ENCODE data around the gene VOPP1. TPM values are rescaled to one million over a fixed set of nuclear protein-coding genes. Genes with fewer than 3 reads are reported as not detected.

VOPP1 gene
- total and polyA plus RNA-seq, 9 of the 15 experiments (the other 6 are each of a cell fraction or from before 2014, with no cell fraction given), result 8.2 to 45.8 (median 31.2) TPM

DNA sequence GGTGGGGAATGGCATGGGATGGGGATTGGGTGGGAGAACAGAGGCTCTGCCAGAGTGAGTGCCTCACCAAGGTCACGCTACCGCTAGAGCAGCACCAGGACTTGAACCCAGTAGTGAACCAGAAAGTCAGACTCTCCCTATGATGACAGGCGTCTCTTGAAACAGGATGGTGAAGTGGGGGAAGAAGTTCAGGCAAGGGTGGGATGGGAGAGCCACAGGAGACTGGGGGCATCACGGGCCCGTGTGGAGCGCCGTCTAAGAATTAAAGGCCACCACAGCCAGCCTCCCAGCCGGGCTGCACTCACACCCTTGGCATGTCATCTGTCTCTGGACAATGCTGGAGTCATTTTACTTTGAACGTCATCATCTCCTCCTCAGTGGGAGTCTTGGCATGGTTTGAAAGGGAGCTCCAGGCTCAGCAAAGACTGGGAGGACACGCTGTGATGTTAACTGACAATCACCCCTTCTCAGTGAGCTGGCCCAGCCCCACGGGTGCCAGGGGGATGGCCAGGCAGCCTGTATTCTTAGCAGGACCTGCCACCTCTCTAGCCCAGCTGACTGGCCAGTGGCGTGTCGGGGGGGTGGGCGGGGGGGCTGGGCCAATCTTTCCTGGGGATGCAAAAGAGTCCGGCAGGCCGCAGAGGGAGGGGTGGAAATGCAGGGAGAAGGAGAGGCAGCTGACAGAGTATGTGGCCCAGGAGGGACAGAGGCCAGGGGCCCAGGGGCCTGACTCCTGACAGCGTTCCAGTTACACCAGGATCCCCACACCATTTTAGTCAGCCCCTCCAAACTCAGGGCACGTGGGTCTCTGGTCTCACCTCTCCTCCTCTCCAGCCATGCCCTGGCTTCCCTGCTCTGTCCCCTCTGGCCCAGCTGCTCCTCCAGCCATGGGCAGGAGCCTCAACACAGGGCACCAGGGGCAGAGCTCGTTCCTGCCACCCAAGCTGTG is 96.2 kb downstream of the VOPP1 start:
- no TSS peak for BruUV-seq (replicated peaks)
- 72% methylated on average over 13 of the region's 19 CpGs for WGBS (ENCODE audit: insufficient coverage, low coverage, missing lambda C conversion rate)
- no peaks in the 10 kb centered on the region for H3K9me1 ChIP-seq (ENCODE audit: control insufficient read depth, insufficient read depth, low read length)
- H3K4me3 ChIP-seq, result no peak overlapping the region
- no peaks in the 10 kb centered on the region for H4K20me1 ChIP-seq (replicated peaks; ENCODE audit: control insufficient read depth, insufficient read depth, low read length)
- no peaks in the 10 kb centered on the region for H3K9me3 ChIP-seq (replicated peaks; ENCODE audit: control insufficient read depth, insufficient read depth, low read depth, low read length)
- no peak overlapping the region for H3K9ac ChIP-seq (ENCODE audit: insufficient read depth in 1 of 2, low read depth in 2 of 2, low read length in 2 of 2)
- H2AFZ ChIP-seq (ENCODE audit: low read depth, low read length), result no peak overlapping the region
- H3K4me2 ChIP-seq (ENCODE audit: insufficient read depth, low read length), result no peak overlapping the region
- FAIRE-seq (no peak), ATAC-seq (no peak), DNase-seq (ENCODE audit: extremely low read depth in 1 of 4, low spot score in 3 of 4) (no peak)
- ChIA-PET CTCF (ENCODE audit: low intra/inter-chr PET ratio) (no interaction called here), POLR2A (no interaction called here)
- H3K79me2 ChIP-seq (ENCODE audit: control insufficient read depth, insufficient read depth, low read length), result no peaks in the 10 kb centered on the region
- no peak overlapping the region for H3K27ac ChIP-seq (ENCODE audit: extremely low read depth, low read depth, low read length)
- in situ Hi-C loops (cut with MboI) (no loop called here), intact Hi-C loops (cut with micrococcal nuclease) (no loop called here)
- no peaks in the 10 kb centered on the region for H3K4me1 ChIP-seq (replicated peaks in 1 of 2; ENCODE audit: control insufficient read depth in 2 of 2, insufficient read depth in 2 of 2, low read length in 2 of 2)
- TF ChIP-seq TEAD1 (CRISPR knock-in tag; IDR thresholded peaks at IDR 0.05) (no peak), ZFP1 (CRISPR knock-in tag; IDR thresholded peaks at IDR 0.05) (no peak), CCNT2 (IDR thresholded peaks at IDR 0.05; ENCODE audit: borderline replicate concordance, extremely low read depth, insufficient read length, low read depth, low read length) (no peak), ZNF274 (IDR thresholded peaks at IDR 0.05; ENCODE audit: borderline replicate concordance, low read depth, low read length) (no peak), RBM15 (IDR thresholded peaks at IDR 0.05; ENCODE audit: insufficient read depth, low read length) (no peak), ILF3 (IDR thresholded peaks at IDR 0.05; ENCODE audit: borderline replicate concordance) (no peak), GTF2A2 (tag; IDR thresholded peaks at IDR 0.05) (no peak), NONO (IDR thresholded peaks at IDR 0.05; ENCODE audit: low read depth in 2 of 2, low read length in 1 of 2) (no peak), ZNF707 (CRISPR knock-in tag; conservative IDR thresholded peaks at IDR 0.05) (no peak), RAD21 (CRISPR knock-in tag; conservative IDR thresholded peaks at IDR 0.05 in 1 of 2, IDR thresholded peaks at IDR 0.05 in 1 of 2) (no peak), ZZZ3 (IDR thresholded peaks at IDR 0.05) (no peak), TRIM24 (IDR thresholded peaks at IDR 0.05) (no peak), ZNF217 (CRISPR knock-in tag; IDR thresholded peaks at IDR 0.05) (no peak)
- TF ChIP-seq, protein P1, sequence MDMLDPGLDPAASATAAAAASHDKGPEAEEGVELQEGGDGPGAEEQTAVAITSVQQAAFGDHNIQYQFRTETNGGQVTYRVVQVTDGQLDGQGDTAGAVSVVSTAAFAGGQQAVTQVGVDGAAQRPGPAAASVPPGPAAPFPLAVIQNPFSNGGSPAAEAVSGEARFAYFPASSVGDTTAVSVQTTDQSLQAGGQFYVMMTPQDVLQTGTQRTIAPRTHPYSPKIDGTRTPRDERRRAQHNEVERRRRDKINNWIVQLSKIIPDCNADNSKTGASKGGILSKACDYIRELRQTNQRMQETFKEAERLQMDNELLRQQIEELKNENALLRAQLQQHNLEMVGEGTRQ (CRISPR knock-in tag; IDR thresholded peaks at IDR 0.05), result no peak
- peaks cover 4% of the 10 kb centered on the region; the same call in 1 of the 3 replicates for H3K36me3 ChIP-seq (ENCODE audit: control insufficient read depth, insufficient read depth, low read length)
- no peaks in the 10 kb centered on the region for H3K27me3 ChIP-seq (ENCODE audit: control insufficient read depth in 2 of 2, insufficient read depth in 2 of 2, low read length in 2 of 2)
